ENCODE data around the gene SPEM2.

DNA sequence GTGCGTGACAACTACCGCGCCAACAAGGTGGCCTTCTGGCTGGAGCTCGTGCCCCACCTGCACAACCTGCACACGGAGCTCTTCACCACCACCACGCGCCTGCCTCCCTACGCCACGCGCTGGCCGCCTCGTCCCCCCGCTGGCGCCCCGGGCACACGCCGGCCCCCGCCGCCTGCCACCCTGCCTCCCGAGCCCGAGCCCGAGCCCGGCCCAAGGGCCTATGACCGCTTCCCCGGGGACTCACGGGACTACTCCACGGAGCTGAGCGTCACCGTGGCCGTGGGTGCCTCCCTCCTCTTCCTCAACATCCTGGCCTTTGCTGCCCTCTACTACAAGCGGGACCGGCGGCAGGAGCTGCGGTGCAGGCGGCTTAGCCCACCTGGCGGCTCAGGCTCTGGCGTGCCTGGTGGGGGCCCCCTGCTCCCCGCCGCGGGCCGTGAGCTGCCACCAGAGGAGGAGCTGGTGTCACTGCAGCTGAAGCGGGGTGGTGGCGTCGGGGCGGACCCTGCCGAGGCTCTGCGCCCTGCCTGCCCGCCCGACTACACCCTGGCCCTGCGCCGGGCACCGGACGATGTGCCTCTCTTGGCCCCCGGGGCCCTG, 8.3 kb upstream of the SPEM2 start:
- TF ChIP-seq, protein P1, sequence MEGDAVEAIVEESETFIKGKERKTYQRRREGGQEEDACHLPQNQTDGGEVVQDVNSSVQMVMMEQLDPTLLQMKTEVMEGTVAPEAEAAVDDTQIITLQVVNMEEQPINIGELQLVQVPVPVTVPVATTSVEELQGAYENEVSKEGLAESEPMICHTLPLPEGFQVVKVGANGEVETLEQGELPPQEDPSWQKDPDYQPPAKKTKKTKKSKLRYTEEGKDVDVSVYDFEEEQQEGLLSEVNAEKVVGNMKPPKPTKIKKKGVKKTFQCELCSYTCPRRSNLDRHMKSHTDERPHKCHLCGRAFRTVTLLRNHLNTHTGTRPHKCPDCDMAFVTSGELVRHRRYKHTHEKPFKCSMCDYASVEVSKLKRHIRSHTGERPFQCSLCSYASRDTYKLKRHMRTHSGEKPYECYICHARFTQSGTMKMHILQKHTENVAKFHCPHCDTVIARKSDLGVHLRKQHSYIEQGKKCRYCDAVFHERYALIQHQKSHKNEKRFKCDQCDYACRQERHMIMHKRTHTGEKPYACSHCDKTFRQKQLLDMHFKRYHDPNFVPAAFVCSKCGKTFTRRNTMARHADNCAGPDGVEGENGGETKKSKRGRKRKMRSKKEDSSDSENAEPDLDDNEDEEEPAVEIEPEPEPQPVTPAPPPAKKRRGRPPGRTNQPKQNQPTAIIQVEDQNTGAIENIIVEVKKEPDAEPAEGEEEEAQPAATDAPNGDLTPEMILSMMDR (IDR thresholded peaks at IDR 0.05), result no peak
- TF ChIP-seq EP300 (IDR thresholded peaks at IDR 0.05), result no peak

All from upper lobe of left lung (tissue), 4 donors.